AG20443 (cell line): ENCODE measurements around the gene WFIKKN2.
A peak's percentile ranks its signal among the peaks of the same experiment; 100 is the strongest.

Experiments used
- DNase-seq: peaks from one replicate; pipeline ENCODE4 v3.0.0; 2012; ENCODE audit warnings: low spot score, mixed read lengths

Gene WFIKKN2

GRCh38 chr17:50808413-50808812 is 27.0 kb upstream of the WFIKKN2 start:
- no peak for DNase-seq

- no peak for DNase-seq
Measured at GRCh38 chr17:50808888-50809287, 26.5 kb upstream of the WFIKKN2 start.

GRCh38 chr17:50813583-50813982 is 21.8 kb upstream of the WFIKKN2 start:
- no peak for DNase-seq

- DNase-seq: no peak
Measured at GRCh38 chr17:50815400-50815799, 20.0 kb upstream of the WFIKKN2 start.

- no peak for DNase-seq
Measured at GRCh38 chr17:50816271-50816670, 19.1 kb upstream of the WFIKKN2 start.

GRCh38 chr17:50816771-50817751 is 18.3 kb upstream of the WFIKKN2 start:
- DNase-seq: peak; percentile 77

GRCh38 chr17:50817838-50818237 is 17.5 kb upstream of the WFIKKN2 start:
- DNase-seq: no peak

- no peak for DNase-seq
Measured at GRCh38 chr17:50818261-50818660, 17.1 kb upstream of the WFIKKN2 start.

GRCh38 chr17:50818921-50819657 is 16.3 kb upstream of the WFIKKN2 start:
- DNase-seq: no peak

GRCh38 chr17:50820651-50821050 is 14.7 kb upstream of the WFIKKN2 start:
- DNase-seq: no peak

GRCh38 chr17:50822550-50822949 is 12.8 kb upstream of the WFIKKN2 start:
- no peak for DNase-seq

- DNase-seq: no peak
Measured at GRCh38 chr17:50824429-50824828, 11.0 kb upstream of the WFIKKN2 start.

- DNase-seq: no peak
Measured at GRCh38 chr17:50825188-50825587, 10.2 kb upstream of the WFIKKN2 start.

- DNase-seq: no peak
Measured at GRCh38 chr17:50828508-50829170, 6.7 kb upstream of the WFIKKN2 start.

- DNase-seq: no peak
Measured at GRCh38 chr17:50829332-50829731, 6.1 kb upstream of the WFIKKN2 start.

- no peak for DNase-seq
Measured at GRCh38 chr17:50830352-50830751, 5.0 kb upstream of the WFIKKN2 start.

GRCh38 chr17:50830994-50831393 is 4.4 kb upstream of the WFIKKN2 start:
- DNase-seq: no peak

GRCh38 chr17:50831471-50831928 is 3.9 kb upstream of the WFIKKN2 start:
- DNase-seq: no peak

- no peak for DNase-seq
Measured at GRCh38 chr17:50832267-50832863, 3.0 kb upstream of the WFIKKN2 start.

- no peak for DNase-seq
Measured at GRCh38 chr17:50832864-50833381, 2.5 kb upstream of the WFIKKN2 start.

- no peak for DNase-seq
Measured at GRCh38 chr17:50833510-50834428, 1.6 kb upstream of the WFIKKN2 start.
